HG03521 (cell line): ENCODE data around the gene GNB1L.
A peak's percentile ranks its signal among the peaks of the same experiment; 100 is the strongest.
"Not testable (repeated sequence)": the region's sequence is repeated elsewhere in the genome, so short reads cannot be mapped to it uniquely, and the experiment has no call there.

ENCODE experiments used
- ATAC-seq: cut with Tn5 transposase; IDR thresholded peaks from one replicate; pipeline ENCODE4 v1.9.1; 2021; ENCODE audit warnings: mild to moderate bottlenecking, moderate library complexity; ENCODE audit not compliant: unreplicated experiment

Gene GNB1L

DNA sequence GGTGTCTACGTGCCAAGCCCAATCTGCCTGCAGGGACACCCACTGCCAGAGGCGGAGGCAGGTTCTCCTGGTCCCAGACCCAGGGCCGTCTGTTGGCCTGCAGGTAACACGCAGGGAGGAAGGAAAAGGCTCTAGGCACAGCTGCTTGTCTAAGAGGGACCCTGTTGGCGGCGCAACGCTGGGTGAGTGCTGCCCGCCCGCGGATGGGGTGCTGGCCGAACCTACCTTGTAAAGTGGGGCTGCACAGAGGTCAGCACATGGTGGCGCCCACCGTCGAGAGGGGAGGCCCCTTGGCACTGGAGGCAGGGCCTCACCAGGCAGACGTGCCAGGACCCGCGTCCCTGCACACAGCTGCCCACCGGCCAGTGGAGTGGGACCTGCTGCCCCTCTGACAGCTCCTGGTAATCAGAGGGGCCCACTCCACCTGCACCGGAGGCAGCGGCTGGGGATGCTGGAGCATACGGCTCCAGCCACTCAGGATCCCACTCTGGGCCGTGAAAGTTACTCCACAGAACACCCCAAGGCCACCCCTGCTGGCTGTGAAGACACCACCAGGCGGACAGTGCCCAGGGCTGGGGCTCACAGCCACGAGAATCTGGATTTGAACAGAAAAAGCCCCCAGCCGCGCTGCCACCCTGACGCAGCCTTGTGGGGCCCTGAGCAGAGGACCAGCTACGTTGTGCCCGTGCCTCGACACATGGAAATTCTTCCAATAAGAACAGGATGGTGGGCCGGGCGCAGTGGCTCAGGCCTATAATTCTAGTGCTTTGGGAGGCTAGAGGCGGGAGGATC is 70.1 kb downstream of the GNB1L start:
- ATAC-seq = no peak

DNA sequence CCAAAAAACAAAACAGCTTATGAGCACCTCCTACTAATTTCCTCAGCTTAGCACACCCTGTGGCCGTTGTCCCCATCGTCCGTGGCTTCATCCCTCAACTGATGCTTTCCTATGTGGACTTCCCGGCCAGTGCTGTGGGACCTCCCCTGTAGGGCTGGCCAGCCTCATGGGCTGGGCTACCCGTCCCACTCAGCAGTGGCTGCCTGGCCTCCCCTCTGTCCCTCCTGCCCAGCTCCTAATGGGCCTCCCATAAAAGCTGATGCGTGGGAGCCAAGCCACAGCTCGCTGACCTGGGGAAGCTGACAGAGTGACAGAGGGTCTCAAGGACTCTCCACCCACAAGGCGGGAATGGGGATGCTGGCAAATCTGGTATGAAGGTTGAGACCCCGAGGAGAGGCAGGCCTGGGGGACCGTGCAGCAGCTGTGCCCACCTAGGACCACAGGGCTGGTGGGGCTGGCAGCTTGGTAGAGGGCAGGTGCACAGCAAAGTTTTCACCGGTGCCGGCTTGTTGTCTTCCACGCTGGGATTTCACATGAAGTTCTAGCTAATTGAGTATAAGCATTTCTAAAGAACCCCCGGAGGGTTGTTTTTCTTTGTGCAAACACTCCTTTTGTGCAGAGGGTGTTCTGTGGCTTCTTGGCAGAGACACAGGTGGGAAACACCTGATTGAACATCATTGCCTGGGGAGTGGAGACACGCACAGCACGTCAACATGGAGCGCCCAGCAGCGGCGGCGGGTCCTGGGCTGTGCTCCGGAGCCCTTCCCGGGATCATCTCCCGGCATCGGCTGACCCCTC is 70.9 kb downstream of the GNB1L start:
- no peak for ATAC-seq

DNA sequence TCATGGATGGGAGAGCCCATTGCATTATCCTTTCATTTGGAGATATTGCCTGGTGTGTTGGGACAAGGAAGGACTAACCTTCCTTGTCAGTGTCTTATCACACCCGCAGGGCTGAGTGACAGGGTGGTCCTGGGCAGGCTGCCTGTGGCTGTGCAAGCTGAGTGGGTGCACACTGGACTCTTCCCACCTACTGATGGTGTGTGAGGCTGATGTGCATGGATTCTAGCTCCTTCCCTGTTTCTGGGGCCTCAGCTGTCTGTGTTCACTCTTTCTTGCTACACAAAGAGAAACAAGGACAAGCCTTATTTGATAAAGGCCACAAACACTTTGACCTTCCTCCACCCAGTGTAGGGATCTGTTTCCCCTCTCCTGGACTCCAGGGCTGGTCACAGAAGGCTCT is 72.1 kb downstream of the GNB1L start:
- no peak for ATAC-seq

DNA sequence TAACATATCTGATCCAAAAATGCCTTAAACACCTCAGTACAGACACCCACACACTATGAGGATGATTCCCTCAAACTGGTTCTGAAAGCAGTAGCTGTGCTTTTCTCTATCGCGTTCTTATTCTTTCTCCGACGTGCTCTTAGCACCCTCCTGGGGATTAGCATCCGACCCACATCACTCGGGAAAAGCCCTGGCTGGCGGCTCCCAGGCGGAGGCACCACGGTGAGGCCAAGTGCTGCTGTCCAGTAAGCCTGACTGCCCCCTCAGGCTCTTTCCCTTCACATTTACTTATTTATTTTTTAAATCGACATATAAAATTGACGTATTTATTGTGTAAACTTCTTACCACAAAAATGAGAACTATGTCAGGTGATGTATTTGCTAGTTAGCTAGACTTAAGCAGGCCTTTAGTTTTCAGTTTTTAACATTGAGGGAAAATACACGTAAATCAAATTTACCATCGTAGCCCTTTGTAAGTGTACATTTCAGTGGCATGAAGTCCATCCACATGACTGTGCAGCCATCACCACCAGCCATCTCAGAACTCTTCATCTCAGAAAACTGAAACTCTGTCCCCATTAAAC is 74.9 kb downstream of the GNB1L start:
- no peak for ATAC-seq

DNA sequence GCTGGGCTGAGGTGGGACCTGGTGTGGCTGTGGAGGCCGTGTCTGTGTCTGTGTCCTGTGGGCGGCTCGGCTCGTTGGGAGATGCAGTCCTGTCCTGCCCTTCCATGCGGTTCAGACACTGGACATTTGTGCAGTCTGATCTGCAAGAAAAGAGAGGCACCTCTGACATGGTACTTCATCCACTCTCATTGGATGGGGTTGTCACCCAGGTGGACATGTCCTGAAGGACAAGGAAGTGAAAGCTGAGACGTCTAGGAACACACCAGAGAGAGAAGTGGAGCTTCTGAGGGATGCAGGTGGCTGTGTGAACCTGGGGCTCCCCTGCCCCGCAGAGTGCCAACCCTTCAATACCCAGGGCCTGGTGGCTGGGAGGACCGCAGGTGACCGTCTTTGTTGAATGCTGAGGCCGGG is 75.7 kb downstream of the GNB1L start:
- no peak for ATAC-seq

DNA sequence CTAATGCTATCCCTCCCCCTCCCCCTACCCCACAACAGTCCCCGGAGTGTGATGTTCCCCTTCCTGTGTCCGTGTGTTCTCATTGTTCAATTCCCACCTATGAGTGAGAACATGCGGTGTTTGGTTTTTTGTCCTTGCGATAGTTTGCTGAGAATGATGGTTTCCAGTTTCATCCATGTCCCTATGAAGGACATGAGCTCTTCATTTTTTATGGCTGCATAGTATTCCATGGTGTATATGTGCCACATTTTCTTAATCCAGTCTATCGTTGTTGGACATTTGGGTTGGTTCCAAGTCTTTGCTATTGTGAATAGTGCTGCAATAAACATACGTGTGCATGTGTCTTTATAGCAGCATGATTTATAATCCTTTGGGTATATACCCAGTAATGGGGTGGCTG is 77.5 kb downstream of the GNB1L start:
- not testable (repeated sequence) for ATAC-seq

DNA sequence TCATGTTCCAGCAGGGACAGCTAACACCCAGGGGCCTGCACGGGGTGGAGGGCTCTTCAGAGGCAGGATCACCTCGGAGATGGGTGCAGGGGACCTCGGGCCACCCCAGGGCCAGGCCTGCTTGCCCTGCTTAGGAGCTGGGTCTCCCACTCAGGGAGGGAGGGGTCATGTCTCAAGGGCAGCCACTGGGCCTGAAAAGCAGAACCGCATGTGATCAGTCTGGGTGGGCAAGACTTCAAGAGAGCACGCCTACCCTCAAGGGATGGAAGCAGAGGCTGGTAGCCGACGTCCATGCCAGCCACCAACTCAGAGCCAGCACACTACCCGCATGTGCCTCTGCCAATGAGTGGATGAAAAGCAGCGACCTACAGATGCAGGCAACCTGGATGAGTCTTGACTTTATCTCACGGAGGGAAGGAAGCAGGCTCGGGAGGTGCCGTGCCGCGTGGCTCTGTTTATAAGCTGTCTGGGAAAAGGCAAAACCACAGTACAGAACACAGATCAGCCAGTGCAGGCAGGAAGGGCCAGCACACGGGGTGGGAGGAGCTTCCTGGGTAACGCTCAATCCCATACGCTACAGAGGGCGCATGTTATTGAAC is 78.1 kb downstream of the GNB1L start:
- ATAC-seq = no peak

DNA sequence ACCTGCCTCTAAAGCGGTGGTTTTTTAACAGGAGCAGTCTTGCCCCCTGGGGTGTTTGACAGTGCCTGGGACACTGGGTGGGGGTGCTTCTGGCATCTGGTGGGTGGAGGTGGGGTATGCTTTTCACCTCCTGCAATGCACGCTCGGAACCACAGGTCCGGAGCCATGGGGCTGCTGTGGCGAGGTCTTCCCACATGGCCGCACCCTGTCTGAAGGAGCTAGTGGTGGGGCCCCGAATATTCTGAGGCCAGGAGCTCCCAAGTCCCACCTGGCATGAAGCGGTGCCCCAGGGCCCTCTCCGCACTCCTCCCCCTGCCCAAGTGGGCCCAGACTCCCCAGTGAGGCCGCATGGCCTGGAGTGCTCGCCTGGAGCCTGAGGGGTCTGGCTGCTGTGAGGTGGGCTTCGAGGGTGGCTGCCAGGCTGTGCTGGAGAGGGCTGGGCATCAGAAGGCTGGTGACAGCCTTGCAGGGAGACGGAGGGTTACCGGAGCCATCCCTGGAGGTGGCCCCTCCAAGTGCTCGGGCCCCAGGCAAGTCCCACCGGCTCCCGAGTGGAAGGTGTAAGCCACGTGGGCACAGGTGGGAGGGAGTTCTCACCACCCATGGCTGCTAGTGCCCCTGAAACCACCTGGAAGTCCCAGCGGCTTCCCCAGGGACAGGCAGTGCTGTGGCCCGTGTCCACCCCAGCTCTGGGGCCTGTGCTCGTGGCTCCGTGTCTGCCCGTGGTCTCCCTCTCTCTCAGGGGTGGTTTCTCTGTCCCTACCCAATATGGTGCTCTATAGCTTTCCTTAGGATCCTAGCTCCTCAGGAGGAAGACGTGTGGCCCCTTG is 79.0 kb downstream of the GNB1L start:
- ATAC-seq = no peak

DNA sequence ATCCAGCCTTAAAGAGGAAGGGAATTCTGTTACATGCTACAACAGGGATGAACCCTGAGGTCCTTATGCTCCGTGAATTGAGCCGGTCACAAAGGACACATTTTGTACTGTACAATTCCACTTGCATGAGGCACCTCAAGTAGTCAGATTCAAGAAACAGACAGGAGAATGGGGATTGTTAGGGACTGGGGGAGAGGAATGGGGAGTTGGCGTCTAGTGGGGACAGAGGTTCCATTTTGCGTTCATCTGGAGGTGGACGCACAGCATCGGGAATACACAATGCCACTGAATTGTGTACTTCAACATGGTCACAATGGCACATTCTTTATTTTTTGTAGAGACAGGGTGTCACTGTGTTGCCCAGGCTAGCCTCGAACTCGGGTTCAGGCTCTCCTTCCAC is 80.0 kb downstream of the GNB1L start:
- ATAC-seq = no peak

DNA sequence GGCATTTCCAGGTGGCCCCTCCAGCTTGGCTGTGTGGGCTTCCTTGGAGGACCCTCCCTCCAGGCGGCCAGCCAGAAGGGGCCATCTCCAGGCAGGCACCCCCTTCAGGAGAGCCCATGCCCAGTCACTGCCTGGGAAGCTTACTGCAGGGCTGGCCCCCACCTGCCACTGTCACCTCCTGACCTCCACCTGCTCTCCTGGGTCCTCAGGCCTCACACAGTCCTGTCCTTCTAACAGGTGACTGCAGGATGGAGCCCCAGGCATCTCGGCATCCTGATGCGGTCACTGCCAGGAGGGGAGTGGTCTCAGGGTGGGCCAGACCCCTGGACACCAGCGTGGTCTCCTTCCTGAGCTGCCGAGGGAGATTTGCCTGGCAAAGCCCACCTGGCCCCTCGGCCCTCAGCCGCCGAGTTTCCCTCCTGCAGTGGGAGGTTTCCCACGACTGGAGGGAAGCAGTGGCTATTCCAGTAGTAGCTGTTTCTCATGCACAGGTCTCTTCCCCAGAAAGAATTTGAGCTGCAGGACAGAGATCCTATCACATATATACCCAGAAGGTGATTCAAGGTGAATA is 81.1 kb downstream of the GNB1L start:
- ATAC-seq = no peak

DNA sequence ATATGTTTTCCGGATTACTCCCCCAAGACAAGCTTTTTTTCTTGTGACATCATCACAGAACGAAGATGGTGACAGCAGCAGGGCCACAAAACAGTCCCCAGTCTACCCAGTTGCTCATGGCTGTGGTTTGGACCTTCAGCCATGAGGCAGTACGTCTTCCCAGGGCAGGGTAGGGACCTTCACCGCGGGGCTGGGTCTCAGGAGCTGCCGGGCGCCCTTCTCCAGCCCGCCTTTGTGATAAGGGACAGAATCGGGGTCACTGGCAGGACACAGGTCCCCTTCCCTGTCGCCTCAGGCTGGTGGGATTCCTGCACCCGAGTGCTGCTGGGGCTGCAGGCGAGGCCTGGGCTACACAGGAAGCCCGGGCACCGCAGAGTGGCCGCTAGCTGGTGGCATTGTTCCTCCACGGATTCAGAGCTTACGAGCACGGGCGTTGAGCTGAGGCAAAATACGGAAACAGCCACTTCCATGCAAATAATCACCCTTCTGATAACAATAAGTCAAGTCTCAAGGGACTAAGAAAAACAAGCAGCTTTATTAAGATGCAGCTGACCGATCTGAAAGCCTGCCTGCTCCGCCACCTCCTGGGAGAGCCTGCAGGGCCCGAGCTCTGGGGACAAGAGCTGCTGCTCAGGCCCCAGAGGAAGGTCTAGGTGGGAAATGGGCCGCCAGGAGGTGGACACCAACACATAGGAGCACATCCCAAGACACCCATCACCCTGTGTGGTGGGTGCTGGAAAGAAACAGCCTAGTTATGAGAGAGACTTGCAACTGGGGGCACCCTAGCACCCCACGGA is 81.8 kb downstream of the GNB1L start:
- peak; percentile 48 for ATAC-seq

DNA sequence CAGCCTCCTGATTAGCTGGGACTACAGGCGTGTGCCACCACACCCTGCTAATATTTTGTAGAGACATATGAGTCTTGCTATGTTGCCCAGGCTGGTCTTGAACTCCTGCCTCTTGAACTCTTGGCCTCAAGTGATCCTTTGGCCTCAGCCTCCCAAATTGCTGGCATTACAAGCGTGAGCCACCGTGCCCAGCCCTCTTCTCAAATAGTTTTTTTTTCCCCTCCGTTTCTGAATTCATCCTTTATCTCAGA is 82.3 kb downstream of the GNB1L start:
- ATAC-seq = no peak

DNA sequence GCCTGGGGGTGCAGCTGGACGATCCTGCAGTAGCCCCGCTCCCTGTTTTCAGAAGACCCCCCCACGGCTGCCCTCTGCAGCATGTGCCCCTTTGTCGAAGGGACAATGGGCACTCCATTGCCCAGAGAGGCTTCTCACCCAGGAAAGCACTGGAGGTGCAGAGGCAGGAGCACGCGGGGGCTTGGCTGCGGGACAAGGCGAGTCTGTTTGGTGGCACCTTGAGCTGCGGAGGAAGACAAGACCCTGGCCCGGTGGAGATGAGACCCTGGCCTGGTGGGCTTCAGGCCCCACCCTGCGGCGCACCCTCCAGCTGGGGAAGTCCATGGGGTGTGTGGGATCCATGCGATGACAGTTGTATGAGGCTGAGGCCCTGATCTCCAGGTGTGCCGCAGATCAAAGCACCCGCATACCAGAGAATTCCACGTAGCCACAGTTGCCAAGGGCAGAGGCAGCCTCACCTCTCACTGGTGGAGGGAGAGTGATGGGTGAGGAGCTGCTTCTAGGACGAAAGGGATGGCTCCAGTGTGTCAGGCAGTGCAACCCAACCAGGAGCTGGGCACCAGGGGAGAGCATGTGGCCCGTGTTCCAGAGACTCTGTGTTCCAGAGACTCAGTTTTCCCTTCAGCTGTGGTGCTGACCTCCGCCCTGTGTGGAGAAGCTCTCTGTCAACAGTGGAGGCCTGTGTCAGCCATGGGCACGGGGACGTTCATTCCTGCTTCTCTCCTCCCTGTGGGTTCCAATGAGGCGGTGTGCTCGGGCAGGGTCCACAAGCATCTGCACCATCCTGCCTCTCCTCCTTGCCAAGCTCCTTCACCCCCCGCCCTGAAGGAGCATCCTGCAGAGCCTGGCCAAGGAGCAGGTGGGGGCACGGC is 84.1 kb downstream of the GNB1L start:
- no peak for ATAC-seq

DNA sequence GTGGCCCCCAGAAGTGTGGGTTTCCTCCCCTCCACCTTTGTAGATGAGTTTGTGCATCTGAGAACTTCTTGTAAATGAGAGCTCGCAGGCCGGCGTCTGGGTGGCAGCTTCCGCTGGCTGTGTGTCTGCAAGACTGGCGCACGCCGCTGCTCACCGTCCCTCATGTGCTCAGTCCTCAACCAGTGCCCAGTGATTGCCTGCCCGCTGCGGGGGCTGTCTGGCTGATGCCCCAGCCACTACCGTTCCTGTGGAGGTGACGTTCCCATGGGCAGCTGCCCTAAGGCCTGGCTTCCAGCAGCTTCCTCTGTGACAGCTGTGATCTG is 85.3 kb downstream of the GNB1L start:
- ATAC-seq = no peak

DNA sequence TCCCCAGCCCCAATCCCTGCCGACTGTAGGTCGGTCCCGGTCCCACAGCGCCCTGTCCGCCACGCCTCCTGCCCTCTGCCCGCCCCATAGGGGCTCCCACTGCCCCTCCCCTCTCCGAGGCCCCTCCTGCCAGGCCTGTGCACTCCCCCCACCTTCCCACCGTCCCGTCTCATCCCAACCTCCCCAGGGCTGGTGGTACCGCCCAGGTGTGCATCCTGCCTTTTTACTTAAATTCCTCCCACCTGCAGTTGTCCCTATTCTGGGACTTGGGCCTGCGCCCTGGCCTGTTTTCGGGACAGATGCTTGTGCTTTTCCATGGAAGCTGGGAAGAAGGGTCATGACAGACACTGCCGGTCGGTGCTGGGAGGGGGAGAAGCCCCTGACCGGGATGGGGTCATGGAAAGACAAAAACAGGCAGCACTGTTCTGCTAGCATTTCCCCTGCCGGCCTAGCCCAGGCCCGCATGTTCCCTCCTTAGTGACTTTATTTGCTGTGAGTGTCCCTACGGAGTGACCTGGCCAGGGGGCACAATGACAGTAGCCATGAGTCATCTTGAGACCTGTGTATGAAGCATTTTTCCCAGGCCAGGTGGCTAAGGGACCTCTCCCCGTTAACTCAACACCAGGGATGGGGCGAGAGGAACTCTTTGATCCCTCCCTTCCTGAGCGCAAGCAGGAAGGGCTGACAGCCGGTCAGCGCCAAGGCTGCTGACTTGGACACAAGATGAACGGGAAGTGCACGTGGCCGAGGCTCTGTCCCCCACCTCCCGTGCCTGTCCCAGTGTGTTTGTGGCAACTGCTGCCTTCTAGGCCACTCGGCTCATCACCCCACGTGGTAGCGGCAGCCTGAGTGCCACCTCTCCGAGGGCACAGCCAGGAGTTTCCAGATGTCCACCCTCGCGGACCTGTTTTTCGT is 87.0 kb downstream of the GNB1L start:
- no peak for ATAC-seq

DNA sequence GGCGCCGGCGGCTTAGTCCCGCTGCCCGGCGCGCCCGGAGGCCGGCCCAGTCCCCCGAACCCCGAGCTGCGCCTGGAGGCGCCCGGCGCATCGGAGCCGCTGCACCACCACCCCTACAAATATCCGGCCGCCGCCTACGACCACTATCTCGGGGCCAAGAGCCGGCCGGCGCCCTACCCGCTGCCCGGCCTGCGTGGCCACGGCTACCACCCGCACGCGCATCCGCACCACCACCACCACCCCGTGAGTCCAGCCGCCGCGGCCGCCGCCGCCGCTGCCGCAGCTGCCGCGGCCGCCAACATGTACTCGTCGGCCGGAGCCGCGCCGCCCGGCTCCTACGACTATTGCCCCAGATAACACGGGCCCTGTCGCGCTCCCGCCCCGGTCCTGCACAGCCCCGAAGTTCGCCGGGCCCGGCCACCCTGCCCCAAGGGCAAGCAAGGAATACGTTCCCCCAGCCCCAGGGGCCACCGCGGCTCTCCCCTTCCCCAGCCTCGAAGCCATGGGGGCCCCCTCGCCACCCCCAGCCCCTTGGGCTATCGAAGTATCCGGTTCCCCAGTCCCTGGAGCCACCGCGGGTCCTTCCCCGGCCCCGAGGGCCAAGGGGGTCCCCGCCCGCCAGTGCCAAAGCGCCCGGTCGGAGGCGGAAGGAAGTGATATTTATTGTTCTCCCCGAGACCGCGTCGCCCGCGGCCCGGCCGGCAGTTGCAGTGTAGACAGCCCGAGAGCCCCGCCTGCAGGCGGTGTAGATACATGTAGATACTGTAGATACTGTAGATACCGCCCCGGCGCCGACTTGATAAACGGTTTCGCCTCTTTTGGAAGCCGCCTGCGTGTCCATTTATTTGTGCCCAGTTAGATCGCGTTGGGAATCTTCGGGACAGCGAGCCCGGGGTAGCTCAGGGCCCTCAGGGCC is 87.9 kb downstream of the GNB1L start:
- ATAC-seq = no peak

DNA sequence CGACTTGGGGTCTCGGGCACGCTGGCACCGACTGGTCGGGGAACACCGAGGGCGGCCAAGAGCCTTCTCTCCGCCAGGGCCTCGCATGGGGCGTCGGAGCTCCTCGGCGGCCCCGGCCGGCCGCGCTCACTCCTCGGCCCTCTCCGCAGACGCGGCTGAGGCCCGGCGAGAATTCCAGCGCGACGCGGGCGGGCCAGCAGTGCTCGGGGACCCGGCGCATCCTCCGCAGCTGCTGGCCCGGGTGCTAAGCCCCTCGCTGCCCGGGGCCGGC is 88.5 kb downstream of the GNB1L start:
- ATAC-seq = no peak
